ENCODE measurements around the gene RPP25L. TPM values are rescaled to one million over a fixed set of nuclear protein-coding genes. Genes with fewer than 3 reads are reported as not detected.

Gene RPP25L
- polyA plus RNA-seq, 1 of the 3 experiments (the other 2 are of a cell fraction): 47.6 TPM

DNA sequence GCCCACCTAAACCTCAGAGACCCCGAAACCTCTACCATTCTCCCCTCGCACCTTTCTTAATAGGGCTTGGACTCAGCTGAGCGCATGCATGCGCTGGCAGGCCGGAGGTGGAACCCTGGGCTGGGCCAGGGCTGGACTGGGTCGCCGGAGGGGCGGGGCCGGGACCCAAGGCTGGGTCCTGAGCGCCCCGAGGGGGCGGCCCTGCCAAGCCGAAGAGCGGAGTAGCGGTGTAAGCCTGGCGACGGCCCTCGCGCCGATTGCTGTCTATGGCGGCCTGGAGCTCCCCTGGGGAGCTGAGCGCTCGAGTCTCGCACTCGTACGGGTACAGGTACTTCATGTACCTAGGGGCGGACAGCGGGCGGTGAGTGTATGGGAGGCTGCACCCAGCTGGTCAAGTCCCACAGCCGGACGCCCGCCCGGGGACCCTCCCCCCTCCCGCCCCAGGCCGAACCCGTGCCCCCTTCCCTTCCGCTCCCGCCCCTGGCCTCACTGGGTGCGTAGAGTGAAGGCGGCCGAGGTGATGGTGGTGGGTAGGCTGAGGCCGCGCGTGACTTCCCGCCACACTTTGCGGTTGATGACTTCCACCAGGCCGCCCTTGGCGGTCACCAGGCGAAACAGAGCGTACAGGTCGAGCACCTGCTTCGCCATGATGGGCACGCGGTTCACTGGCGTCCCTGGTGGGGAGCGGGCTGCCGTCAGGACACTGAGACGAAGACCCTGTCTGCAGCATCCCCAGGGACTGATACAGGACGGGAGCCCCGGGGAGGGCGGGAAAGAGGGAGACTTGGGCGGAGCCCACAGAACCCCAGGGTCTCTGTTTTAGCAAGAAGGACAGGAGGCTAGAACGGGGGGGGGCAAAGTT lies 11.7 kb upstream of the RPP25L start:
- H3K9me3 ChIP-seq: no peaks in the 10 kb centered on the region
- peaks cover 14% of the 10 kb centered on the region for H3K79me2 ChIP-seq (ENCODE audit: insufficient read depth)
- H3K36me3 ChIP-seq (replicated peaks in 1 of 2; ENCODE audit: control insufficient read depth in 1 of 2, insufficient read depth in 2 of 2, low read length in 1 of 2): no peaks in the 10 kb centered on the region
- no peaks in the 10 kb centered on the region for H4K20me1 ChIP-seq (ENCODE audit: insufficient read depth)
- no peak overlapping the region for H3K4me3 ChIP-seq (ENCODE audit: low read depth in 2 of 2, low read length in 1 of 2)
- H3K9ac ChIP-seq: no peak overlapping the region
- H3K4me1 ChIP-seq (ENCODE audit: control insufficient read depth in 1 of 2, insufficient read depth in 2 of 2, low read depth in 1 of 2, low read length in 1 of 2): peaks cover 5 to 15% of the 10 kb centered on the region in 2 experiments; a peak in 2 of 4 replicates
- H3K27me3 ChIP-seq (ENCODE audit: insufficient read depth): peaks cover 12% of the 10 kb centered on the region; the same call in 1 of the 2 replicates
- H3K27ac ChIP-seq (ENCODE audit: low read depth in 2 of 2, low read length in 1 of 2): no peak overlapping the region
- no peak for DNase-seq
- no peaks in the 10 kb centered on the region for H3F3A ChIP-seq (replicated peaks; ENCODE audit: insufficient read depth)
- TF ChIP-seq RCOR1 (IDR thresholded peaks at IDR 0.05; ENCODE audit: low read length) (no peak), ELF1 (IDR thresholded peaks at IDR 0.05) (no peak), YY1 (IDR thresholded peaks at IDR 0.05; ENCODE audit: low read depth) (no peak), MXI1 (IDR thresholded peaks at IDR 0.05; ENCODE audit: low read depth, low read length) (no peak), TAF1 (IDR thresholded peaks at IDR 0.05; ENCODE audit: borderline replicate concordance, low read depth, low read length) (no peak)
- TF ChIP-seq, protein P1, sequence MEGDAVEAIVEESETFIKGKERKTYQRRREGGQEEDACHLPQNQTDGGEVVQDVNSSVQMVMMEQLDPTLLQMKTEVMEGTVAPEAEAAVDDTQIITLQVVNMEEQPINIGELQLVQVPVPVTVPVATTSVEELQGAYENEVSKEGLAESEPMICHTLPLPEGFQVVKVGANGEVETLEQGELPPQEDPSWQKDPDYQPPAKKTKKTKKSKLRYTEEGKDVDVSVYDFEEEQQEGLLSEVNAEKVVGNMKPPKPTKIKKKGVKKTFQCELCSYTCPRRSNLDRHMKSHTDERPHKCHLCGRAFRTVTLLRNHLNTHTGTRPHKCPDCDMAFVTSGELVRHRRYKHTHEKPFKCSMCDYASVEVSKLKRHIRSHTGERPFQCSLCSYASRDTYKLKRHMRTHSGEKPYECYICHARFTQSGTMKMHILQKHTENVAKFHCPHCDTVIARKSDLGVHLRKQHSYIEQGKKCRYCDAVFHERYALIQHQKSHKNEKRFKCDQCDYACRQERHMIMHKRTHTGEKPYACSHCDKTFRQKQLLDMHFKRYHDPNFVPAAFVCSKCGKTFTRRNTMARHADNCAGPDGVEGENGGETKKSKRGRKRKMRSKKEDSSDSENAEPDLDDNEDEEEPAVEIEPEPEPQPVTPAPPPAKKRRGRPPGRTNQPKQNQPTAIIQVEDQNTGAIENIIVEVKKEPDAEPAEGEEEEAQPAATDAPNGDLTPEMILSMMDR (IDR thresholded peaks at IDR 0.05): no peak
- no peak overlapping the region for H2AFZ ChIP-seq (ENCODE audit: low read depth)
- CTCF ChIA-PET: interaction anchor here (1.7 to 3.9 kb wide), 4 partner anchors 10 to 220 kb away, joined by 4 to 37 read pairs (median 8); no protein-coding TSS in a partner anchor
- POLR2A ChIA-PET: no interaction called here
- WGBS (ENCODE audit: low lambda C conversion rate): 88% methylated on average over 55 of the region's 63 CpGs
- H3K9me2 ChIP-seq: no peaks in the 10 kb centered on the region
- H3K4me2 ChIP-seq: no peak overlapping the region

GRCh38 chr9:34620061-34620994 lies 8.4 kb upstream of the RPP25L start, which contains the start of gene DCTN3:
DCTN3 (minus strand) TSS chr9:34620495; CDS start chr9:34620464, 31 bp downstream.
- no peaks in the 10 kb centered on the region for H3K9me3 ChIP-seq
- no peaks in the 10 kb centered on the region for H3K9me2 ChIP-seq
- 8% methylated on average over 18 of the region's 43 CpGs for WGBS (ENCODE audit: low lambda C conversion rate)
- H3K36me3 ChIP-seq (replicated peaks in 1 of 2; ENCODE audit: control insufficient read depth in 1 of 2, insufficient read depth in 2 of 2, low read length in 1 of 2): peaks cover 23% of the 10 kb centered on the region in 2 experiments
- H3K79me2 ChIP-seq (ENCODE audit: insufficient read depth): peaks cover 14% of the 10 kb centered on the region
- peaks cover 5 to 22% of the 10 kb centered on the region in 2 experiments; a peak in 2 of 4 replicates for H3K4me1 ChIP-seq (ENCODE audit: control insufficient read depth in 1 of 2, insufficient read depth in 2 of 2, low read depth in 1 of 2, low read length in 1 of 2)
- H3K9ac ChIP-seq: peak within 1 kb of the TSS; percentile 81
- H3K27me3 ChIP-seq (ENCODE audit: insufficient read depth): no peaks in the 10 kb centered on the region
- H4K20me1 ChIP-seq (ENCODE audit: insufficient read depth): no peaks in the 10 kb centered on the region
- ChIA-PET POLR2A (interaction anchor here (0.6 to 1.6 kb wide), 2 partner anchors 10 to 17 kb away, joined by 3 to 10 read pairs; partner anchors contain the start of gene SIGMAR1), CTCF (interaction anchor here (0.9 to 2.6 kb wide), 8 partner anchors 14 to 216 kb away, joined by 3 to 35 read pairs (median 10); no protein-coding TSS in a partner anchor)
- H3K4me2 ChIP-seq: peak within 1 kb of the TSS; percentile 90
- peak within 1 kb of the TSS in 1 of 2 experiments; percentile 13; a peak in 2 of 4 replicates for H3K27ac ChIP-seq (ENCODE audit: low read depth in 2 of 2, low read length in 1 of 2)
- peak; percentile 97 for DNase-seq
- peak within 1 kb of the TSS; percentile 94 to 96 for H3K4me3 ChIP-seq (ENCODE audit: low read depth in 2 of 2, low read length in 1 of 2)
- no peaks in the 10 kb centered on the region for H3F3A ChIP-seq (replicated peaks; ENCODE audit: insufficient read depth)
- H2AFZ ChIP-seq (ENCODE audit: low read depth): peak within 1 kb of the TSS; percentile 95
- TF ChIP-seq RXRA (IDR thresholded peaks at IDR 0.05; ENCODE audit: borderline replicate concordance, low read depth) (no peak), TCF12 (IDR thresholded peaks at IDR 0.05) (no peak), RAD21 (IDR thresholded peaks at IDR 0.05; ENCODE audit: low read length) (no peak), MXI1 (IDR thresholded peaks at IDR 0.05; ENCODE audit: low read depth, low read length) (peak; percentile 82; the same call in 1 of the 2 replicates), NRF1 (IDR thresholded peaks at IDR 0.05; ENCODE audit: low read depth, low read length) (no peak), TAF1 (IDR thresholded peaks at IDR 0.05; ENCODE audit: borderline replicate concordance, low read depth, low read length) (peak; percentile 61; the same call in 1 of the 2 replicates), EP300 (IDR thresholded peaks at IDR 0.05; ENCODE audit: borderline replicate concordance in 1 of 2, low read depth in 1 of 2, low read length in 1 of 2) (no peak), POLR2AphosphoS5 (IDR thresholded peaks at IDR 0.05; ENCODE audit: low read depth, low read length) (peak; percentile 56; the same call in 1 of the 2 replicates), CHD2 (IDR thresholded peaks at IDR 0.05; ENCODE audit: low read length, partially characterized antibody) (peak; percentile 68), IRF3 (IDR thresholded peaks at IDR 0.05; ENCODE audit: low read depth, low read length) (no peak), MAX (IDR thresholded peaks at IDR 0.05; ENCODE audit: low read depth) (0 out of 2 replicates have a peak, but pooled peaks have one; percentile 32), YY1 (IDR thresholded peaks at IDR 0.05; ENCODE audit: low read depth) (peak; percentile 77; the same call in 1 of the 2 replicates)
- TF ChIP-seq, protein P2, sequence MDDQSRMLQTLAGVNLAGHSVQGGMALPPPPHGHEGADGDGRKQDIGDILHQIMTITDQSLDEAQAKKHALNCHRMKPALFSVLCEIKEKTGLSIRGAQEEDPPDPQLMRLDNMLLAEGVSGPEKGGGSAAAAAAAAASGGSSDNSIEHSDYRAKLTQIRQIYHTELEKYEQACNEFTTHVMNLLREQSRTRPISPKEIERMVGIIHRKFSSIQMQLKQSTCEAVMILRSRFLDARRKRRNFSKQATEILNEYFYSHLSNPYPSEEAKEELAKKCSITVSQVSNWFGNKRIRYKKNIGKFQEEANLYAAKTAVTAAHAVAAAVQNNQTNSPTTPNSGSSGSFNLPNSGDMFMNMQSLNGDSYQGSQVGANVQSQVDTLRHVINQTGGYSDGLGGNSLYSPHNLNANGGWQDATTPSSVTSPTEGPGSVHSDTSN (IDR thresholded peaks at IDR 0.05): peak; percentile 76
- TF ChIP-seq, protein P1 (IDR thresholded peaks at IDR 0.05): no peak
